K562 (cell line): Measurements from ENCODE around the gene CEP57. TPM values are rescaled to one million over a fixed set of nuclear protein-coding genes. Genes with fewer than 3 reads are reported as not detected.

Source experiments
- CREB3 ChIP-seq: fragments of 450-650 bp; conservative IDR thresholded peaks from 2 replicates; pipeline ENCODE4 v1.6.1; 2016; ENCODE audit warnings: missing genetic modification characterization, low read depth, mild to moderate bottlenecking, missing compliant biosample characterization, moderate library complexity
- DIDO1 ChIP-seq: fragments of 450-650 bp; IDR thresholded peaks from 2 replicates; pipeline ENCODE4 v1.6.1; 2016; ENCODE audit warnings: low read depth, missing biosample characterization, missing genetic modification characterization
- FOXA1 ChIP-seq: fragments of 450-650 bp; IDR thresholded peaks from 2 replicates; pipeline ENCODE4 v1.6.1; 2016; ENCODE audit warnings: mild to moderate bottlenecking, borderline replicate concordance
- HDAC6 ChIP-seq: IDR thresholded peaks from 2 replicates; pipeline ENCODE4 v1.6.1; 2012; ENCODE audit warnings: low read depth, mild to moderate bottlenecking, control low read depth, inconsistent platforms, low read length, moderate library complexity
- HMG20B ChIP-seq: fragments of 250-450 bp; sonication (Bioruptor Pico); IDR thresholded peaks from 2 replicates; pipeline ENCODE4 v1.5.0; 2021; ENCODE audit warnings: mild to moderate bottlenecking
- HSF4 ChIP-seq: fragments of 250-450 bp; sonication (Bioruptor Pico); IDR thresholded peaks from 2 replicates; pipeline ENCODE4 v2.1.2; 2022; ENCODE audit warnings: mild to moderate bottlenecking, moderate library complexity, borderline replicate concordance
- MEF2A ChIP-seq: IDR thresholded peaks from 2 replicates; pipeline ENCODE4 v1.6.1; 2011; ENCODE audit warnings: low read depth, mild to moderate bottlenecking, low read length, moderate library complexity; ENCODE audit not compliant: control insufficient read depth
- PTTG1 ChIP-seq: fragments of 450-650 bp; IDR thresholded peaks from 2 replicates; pipeline ENCODE4 v1.6.1; 2016; ENCODE audit warnings: low read depth, mild to moderate bottlenecking, missing genetic modification characterization, missing compliant biosample characterization
- RNF2 ChIP-seq: sonication (generic); IDR thresholded peaks from 2 replicates; pipeline ENCODE4 v1.6.1; 2016
- SIN3B ChIP-seq: fragments of 450-650 bp; IDR thresholded peaks from 2 replicates; pipeline ENCODE4 v1.6.1; 2017; ENCODE audit warnings: low read depth, mild to moderate bottlenecking, moderate library complexity
- SMARCA4 ChIP-seq: fragments of 450-650 bp; IDR thresholded peaks from 2 replicates; pipeline ENCODE4 v1.6.1; 2016
- TAF9B ChIP-seq: fragments of 450-650 bp; IDR thresholded peaks from 2 replicates; pipeline ENCODE4 v1.6.1; 2018; ENCODE audit warnings: mild to moderate bottlenecking; ENCODE audit not compliant: partially characterized antibody
- XRCC5 ChIP-seq: fragments of 200-400 bp; formaldehyde crosslinking; IDR thresholded peaks from 2 replicates; pipeline ENCODE4 v1.6.1; 2017; ENCODE audit warnings: low read depth, mild to moderate bottlenecking, low read length
- ZBTB26 ChIP-seq: fragments of 450-650 bp; formaldehyde crosslinking; IDR thresholded peaks from 2 replicates; pipeline ENCODE4 v1.4.0; 2022; ENCODE audit warnings: missing genetic modification characterization
- ZNF146 ChIP-seq: IDR thresholded peaks from one replicate; pipeline ENCODE4 v1.6.1; 2018; ENCODE audit warnings: missing compliant biosample characterization; ENCODE audit not compliant: unreplicated experiment
- ZNF609 ChIP-seq: sonication (generic); formaldehyde crosslinking; IDR thresholded peaks from 2 replicates; pipeline ENCODE4 v1.8.1; 2023; ENCODE audit warnings: missing genetic modification reagents, mild to moderate bottlenecking, borderline replicate concordance
- ZNF740 ChIP-seq, 3 experiments: fragments of 200-800 bp in 1 of 3; sonication (Bioruptor generic) in 1 of 3; sonication (generic) in 1 of 3; formaldehyde crosslinking in 1 of 3; IDR thresholded peaks; 2 replicates each; pipeline versions ENCODE4 v1.6.1 to v1.8.0; 2016 to 2022; ENCODE audit warnings: mild to moderate bottlenecking in 2 of 3, missing compliant biosample characterization in 2 of 3, missing genetic modification characterization in 2 of 3, missing genetic modification reagents in 1 of 3
- ZNF778 ChIP-seq: fragments of 450-650 bp; formaldehyde crosslinking; IDR thresholded peaks from 2 replicates; pipeline ENCODE4 v1.4.0; 2020; ENCODE audit warnings: mild to moderate bottlenecking, moderate library complexity
- polyA plus RNA-seq, 8 experiments: library from polyadenylated mRNA; depleted of rRNA in 4 of 8; stranded (reverse) in 5 of 8; unstranded in 3 of 8; fragments of >200 nt; fragmentation: Nextera tagmentation in 2 of 8; fragmentation: Illumina TruSeq in 1 of 8; extraction: Ambion mirVana in 2 of 8; extraction: Trizol in 1 of 8; gene quantifications; 2 replicates each; pipeline versions ENCODE4 v1.2.1 to v1.2.3, GENCODE V29; 2011 to 2014; ENCODE audit warnings: inconsistent platforms in 1 of 8, missing spikeins in 1 of 8
- total RNA-seq, 7 experiments: library from RNA; depleted of rRNA in 6 of 7; stranded (reverse); fragments of >200 nt in 6 of 7; fragmentation: Illumina TruSeq in 2 of 7; extraction: Trizol in 2 of 7; gene quantifications; 2 replicates each; pipeline versions ENCODE4 v1.2.1 to v1.2.3, GENCODE V29; 2011 to 2021; ENCODE audit warnings: low replicate concordance in 1 of 7

Gene CEP57
- total and polyA plus RNA-seq, 9 of the 15 experiments (the other 6 are each of a cell fraction or from before 2014, with no cell fraction given), result 25.1 to 88.1 (median 65.2) TPM

- TF ChIP-seq HSF4 (CRISPR knock-in tag) (no peak), XRCC5 (no peak), DIDO1 (tag) (no peak), ZNF740 (CRISPR knock-in tag; IDR thresholded peaks at IDR 0.05) (peak; percentile 77), ZNF740 (tag; IDR thresholded peaks at IDR 0.05) (peak in 1 of 2 experiments; percentile 38; a peak in 1 of 4 replicates), PTTG1 (tag) (no peak), ZNF609 (CRISPR knock-in tag) (no peak), HDAC6 (no peak), TAF9B (peak; percentile 62), HMG20B (CRISPR knock-in tag) (no peak), ZNF778 (no peak), SMARCA4 (no peak), RNF2 (no peak), CREB3 (tag) (0 out of 2 replicates have a peak, but pooled peaks have one; percentile 24), FOXA1 (no peak), SIN3B (no peak; the same call in 1 of the 2 replicates), MEF2A (no peak), ZBTB26 (no peak), ZNF146 (CRISPR knock-in tag) (no peak)
Observed at GRCh38 chr11:95790123-95790932, at the start of gene CEP57 (continued).
